HG03103 (cell line): Measurements from ENCODE around the gene NSG1.

Source experiments
- ATAC-seq: cut with Tn5 transposase; IDR thresholded peaks from one replicate; pipeline ENCODE4 v1.9.1; 2021; ENCODE audit warnings: low read depth; ENCODE audit not compliant: unreplicated experiment

NSG1 gene

DNA sequence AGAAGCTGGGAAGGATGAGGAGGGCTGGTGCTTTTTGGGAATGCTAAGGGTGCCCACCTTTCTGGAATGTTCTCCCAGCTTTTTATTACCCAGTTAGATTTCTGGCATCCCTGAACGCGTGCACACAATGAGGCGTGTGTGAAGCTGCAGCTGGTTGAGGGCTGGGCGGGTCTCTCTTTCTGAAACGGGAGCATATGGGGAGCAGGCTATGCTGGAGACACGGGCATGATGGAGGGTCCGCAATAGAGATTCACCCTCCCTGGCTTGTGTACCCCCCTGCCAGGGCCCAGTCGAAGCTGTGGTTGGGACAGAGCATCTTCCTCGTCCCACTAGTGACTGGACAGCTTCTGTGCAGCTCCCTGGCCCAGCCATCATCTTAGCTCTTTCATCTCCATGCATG lies 8.5 kb downstream of the NSG1 start:
- ATAC-seq = no peak

GRCh38 chr4:4395849-4396627 lies 9.1 kb downstream of the NSG1 start:
- ATAC-seq = no peak

- ATAC-seq = no peak
Measured at GRCh38 chr4:4396628-4397440, 9.9 kb downstream of the NSG1 start.

- no peak for ATAC-seq
Measured at GRCh38 chr4:4397441-4397819, 10.5 kb downstream of the NSG1 start.

DNA sequence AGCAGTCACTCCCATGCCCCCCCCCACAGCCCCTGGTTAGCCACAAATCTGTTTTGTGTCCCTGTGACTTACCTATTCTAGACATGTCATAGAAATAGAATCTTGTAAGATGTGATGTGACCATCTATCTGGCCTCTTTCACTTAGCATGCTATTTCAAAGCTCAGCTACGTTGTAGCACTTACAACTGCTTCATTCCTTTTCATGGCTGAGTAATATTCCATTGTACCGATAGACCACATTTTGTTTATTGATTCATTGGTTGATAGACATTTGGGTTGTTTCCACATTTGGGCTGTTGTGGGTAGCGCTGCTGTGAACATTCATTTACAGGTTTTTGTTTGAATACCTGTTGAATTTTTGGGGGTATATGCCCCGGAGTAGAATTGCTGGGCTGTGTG lies 11.5 kb downstream of the NSG1 start:
- ATAC-seq = no peak

DNA sequence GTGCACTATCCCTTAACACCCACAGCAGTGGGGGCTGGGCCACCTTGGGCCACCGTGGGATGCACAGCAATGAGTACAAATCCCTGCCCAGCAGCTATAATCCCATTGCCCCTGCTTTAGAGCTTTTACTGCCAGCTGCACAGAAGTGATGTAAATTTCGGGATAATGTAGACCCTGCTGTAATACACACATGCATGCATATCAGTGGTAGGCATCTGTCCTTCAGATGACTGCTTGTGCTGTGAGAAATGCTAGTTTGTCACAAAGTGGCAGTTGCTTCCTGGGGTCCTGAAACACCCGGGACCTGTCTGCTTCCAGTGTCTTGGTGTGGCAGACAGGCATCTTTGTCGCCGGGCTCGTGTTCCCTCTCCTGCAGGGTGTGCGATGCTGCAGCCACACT lies 14.1 kb downstream of the NSG1 start:
- no peak for ATAC-seq

DNA sequence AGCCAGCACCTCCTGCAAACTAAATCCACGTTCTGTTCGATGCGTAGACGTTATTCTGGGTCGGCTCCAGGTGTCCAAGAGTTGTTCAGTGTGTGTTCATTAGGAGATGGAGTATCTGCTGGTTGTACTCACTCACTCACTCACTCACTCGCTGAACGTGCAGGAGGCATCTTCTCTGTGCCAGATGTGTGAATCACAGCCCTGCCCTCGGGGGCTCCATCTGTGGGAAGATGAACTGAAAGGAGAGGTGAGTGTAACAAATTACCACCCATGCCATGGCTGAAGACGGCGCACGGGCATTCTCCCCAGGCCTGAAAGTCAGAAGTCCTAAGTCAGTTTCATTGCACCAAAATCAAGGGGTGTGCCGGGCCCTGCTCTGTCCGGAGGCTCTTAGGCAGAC lies 16.1 kb downstream of the NSG1 start:
- ATAC-seq = no peak

DNA sequence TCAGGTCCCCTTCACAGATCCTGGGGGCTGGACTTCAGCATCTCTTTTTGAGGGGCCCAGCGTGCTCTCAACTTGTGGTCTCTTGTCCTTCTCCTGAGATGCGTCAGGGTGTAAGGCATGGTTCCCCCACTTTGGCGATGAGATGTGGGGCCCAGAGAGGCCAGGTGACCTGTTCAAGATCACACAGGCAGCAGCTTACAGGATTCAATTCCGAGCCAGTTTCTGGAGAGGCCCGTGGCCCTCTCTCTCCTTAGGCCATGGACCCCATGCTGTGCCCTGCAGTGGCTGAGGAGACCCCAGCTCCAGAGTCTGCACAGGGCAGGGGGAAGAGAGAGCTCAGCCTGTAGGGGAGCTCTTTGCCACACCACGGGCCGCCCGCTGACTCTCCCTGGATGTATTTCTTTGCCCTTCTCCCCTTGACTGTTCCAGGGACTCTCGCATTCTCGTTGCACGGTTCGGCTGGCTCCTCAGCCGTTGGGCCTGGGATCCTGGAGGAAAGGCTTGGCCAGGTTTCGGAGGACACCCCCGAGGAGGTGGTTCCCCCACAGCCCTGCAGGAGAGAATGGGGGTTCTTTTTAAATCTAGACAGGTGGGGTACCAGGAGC lies 18.6 kb downstream of the NSG1 start:
- no peak for ATAC-seq

GRCh38 chr4:4406455-4407298 lies 19.8 kb downstream of the NSG1 start:
- no peak for ATAC-seq

- no peak for ATAC-seq
Measured at GRCh38 chr4:4407299-4408131, 20.6 kb downstream of the NSG1 start.

DNA sequence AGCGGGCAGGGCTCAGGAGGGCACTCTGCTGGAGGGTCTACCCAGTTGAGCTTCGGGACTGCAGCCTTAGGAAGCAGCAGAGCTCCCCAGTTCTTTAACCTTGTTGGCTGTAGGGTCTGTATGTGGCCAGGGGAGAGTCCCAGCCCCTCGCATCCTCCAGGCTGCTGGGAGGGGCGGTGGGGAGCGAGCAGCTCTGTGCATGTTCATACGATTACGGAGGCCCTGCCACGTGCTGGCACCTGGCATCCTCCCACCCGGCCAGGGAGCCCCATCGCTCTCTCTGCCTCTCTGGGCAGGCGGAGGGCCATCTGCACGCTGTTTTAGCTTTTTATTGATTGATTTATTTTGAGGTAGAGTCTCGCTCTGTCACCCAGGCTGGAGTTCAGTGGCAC lies 21.2 kb downstream of the NSG1 start:
- ATAC-seq = no peak

- no peak for ATAC-seq
Measured at GRCh38 chr4:4408576-4409335, 21.9 kb downstream of the NSG1 start.

DNA sequence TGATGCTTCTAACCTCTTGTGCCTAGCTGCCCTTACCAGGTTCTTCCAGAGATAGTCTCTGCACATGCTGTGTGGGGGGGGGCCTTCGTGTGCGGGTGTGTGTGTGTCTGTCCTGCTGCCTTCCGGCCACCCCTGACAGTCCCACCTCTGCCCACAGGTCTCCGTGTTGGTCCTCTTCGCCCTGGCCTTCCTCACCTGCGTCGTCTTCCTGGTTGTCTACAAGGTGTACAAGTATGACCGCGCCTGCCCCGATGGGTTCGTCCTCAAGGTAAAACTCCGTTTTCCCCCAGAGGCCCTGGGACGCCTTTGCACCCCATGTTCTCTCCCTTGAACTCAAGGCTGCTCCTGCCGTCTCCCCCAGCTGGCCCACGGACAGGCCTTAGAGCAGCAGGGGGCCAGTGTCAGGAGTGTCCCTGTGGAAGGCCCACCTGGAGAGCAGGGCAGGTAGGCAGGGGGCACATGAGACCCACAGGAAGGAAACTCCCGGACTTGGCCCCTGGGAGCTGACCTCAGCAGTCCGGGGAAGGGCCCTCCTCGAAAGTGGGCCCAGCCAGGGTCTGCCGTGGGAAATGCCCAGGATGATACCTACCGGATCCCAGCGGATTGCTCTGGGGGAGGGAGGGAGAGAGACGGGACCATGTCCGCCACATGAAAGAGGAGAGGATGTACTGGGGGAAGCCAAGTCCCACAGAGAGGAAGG lies 22.7 kb downstream of the NSG1 start:
- no peak for ATAC-seq

DNA sequence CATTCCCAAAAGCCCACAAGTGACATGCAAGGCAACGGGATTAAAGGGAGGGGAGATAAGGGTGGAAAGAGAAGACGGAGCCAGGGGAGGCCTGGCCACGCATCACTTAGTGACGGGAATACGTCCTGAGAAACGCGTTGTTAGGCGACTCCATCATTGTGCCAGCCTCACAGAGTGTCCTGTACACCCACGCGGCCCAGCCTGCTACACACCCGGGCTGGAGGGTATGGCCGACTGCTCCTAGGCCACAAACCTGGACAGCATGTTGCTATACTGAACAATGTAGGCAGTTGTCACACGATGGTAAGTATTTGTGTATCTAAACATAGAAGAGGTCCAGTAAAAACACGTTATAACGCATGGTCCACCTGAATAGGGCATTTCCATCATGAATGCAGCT lies 23.4 kb downstream of the NSG1 start:
- no peak for ATAC-seq

- no peak for ATAC-seq
Measured at GRCh38 chr4:4411906-4412305, 25.0 kb downstream of the NSG1 start.

DNA sequence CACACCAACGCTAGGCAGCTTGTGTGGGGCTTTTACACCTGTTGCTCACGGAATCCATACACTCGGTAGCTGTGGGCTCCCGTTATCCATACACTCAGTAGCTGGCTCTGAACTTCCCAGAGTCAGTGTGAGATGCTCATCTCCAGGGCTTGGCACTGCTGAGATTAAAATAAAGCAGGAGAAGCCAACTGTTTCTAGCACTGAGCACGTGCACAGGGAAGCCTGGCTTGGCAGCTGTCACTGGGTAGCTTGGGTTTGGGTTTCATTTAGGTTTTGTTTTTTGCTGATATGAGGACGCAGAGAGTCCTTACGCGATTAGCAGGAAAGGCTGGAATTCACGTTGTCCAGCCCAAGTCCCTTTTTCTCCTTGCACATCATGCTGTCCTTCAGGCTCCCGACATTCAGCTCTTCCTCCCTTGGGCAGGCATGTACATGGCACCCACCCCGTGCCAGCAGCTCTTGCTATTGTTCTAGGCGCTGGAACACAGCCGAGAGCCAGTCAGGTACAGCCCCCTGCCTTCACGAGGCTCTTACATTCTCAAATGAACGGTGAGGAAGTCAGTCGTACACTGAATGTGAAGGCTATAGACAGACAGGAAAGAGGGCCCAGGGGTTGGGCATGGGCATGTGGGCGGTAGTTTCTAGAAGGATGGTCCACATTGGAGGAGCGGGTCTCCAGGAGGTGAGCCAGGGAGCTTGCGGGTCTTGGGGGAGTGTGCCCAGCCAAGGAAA lies 25.9 kb downstream of the NSG1 start:
- ATAC-seq = no peak

- no peak for ATAC-seq
Measured at GRCh38 chr4:4413373-4413725, 26.4 kb downstream of the NSG1 start.

DNA sequence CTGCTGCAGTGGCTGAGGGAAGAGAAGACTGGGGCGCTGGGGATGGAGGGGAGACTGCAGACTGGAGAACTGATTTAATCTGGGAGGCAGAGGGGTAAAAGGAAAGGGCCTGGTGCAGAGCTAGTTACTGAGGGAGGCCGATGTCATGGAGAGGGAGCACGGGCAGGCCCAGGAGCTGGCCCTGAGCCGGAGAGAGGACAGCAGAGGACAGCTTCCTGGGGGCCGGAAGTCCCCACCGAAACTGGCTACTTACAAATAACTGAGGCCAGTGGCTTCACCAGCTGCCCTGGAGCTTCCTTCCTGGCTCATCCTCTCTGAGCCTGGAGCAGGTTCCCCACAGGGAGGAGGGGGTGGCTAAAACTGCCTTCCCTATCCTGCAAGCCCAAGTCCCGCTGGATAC lies 26.9 kb downstream of the NSG1 start:
- no peak for ATAC-seq
